ENCODE results near the gene LMF1. TPM values are rescaled to one million over a fixed set of nuclear protein-coding genes. Genes with fewer than 3 reads are reported as not detected.

Gene LMF1
- total RNA-seq, 1 experiment from 2014 or later = 29.9 TPM

GRCh38 chr16:930511-930910 is 40.3 kb downstream of the LMF1 start:
- no peak for DNase-seq (ENCODE audit: low read depth)

GRCh38 chr16:930076-930475 is 40.7 kb downstream of the LMF1 start:
- DNase-seq (ENCODE audit: low read depth) = no peak

- no peak for DNase-seq (ENCODE audit: low read depth)
Observed at GRCh38 chr16:929227-930073, 41.3 kb downstream of the LMF1 start.

GRCh38 chr16:928526-928925 is 42.3 kb downstream of the LMF1 start:
- no peak for DNase-seq (ENCODE audit: low read depth)

- no peak for DNase-seq (ENCODE audit: low read depth)
Observed at GRCh38 chr16:927931-928330, 42.9 kb downstream of the LMF1 start.

- DNase-seq (ENCODE audit: low read depth) = no peak
Observed at GRCh38 chr16:927406-927805, 43.4 kb downstream of the LMF1 start.

- DNase-seq (ENCODE audit: low read depth) = no peak
Observed at GRCh38 chr16:926715-927114, 44.1 kb downstream of the LMF1 start.

- no peak for DNase-seq (ENCODE audit: low read depth)
Observed at GRCh38 chr16:924806-925205, 46.0 kb downstream of the LMF1 start.

- no peak for DNase-seq (ENCODE audit: low read depth)
Observed at GRCh38 chr16:924063-924462, 46.7 kb downstream of the LMF1 start.

- DNase-seq (ENCODE audit: low read depth) = no peak
Observed at GRCh38 chr16:923184-923583, 47.6 kb downstream of the LMF1 start.

GRCh38 chr16:922051-922450 is 48.7 kb downstream of the LMF1 start:
- no peak for DNase-seq (ENCODE audit: low read depth)

- no peak for DNase-seq (ENCODE audit: low read depth)
Observed at GRCh38 chr16:921321-921905, 49.4 kb downstream of the LMF1 start.

- peak; percentile 32 for DNase-seq (ENCODE audit: low read depth)
Observed at GRCh38 chr16:920717-921116, 50.1 kb downstream of the LMF1 start.

GRCh38 chr16:920051-920681 is 50.6 kb downstream of the LMF1 start:
- DNase-seq (ENCODE audit: low read depth) = peak; percentile 39

GRCh38 chr16:919658-920050 is 51.1 kb downstream of the LMF1 start:
- DNase-seq (ENCODE audit: low read depth) = no peak

- DNase-seq (ENCODE audit: low read depth) = no peak
Observed at GRCh38 chr16:918741-919657, 51.8 kb downstream of the LMF1 start.

- no peak for DNase-seq (ENCODE audit: low read depth)
Observed at GRCh38 chr16:918068-918467, 52.7 kb downstream of the LMF1 start.

GRCh38 chr16:917591-918061 is 53.2 kb downstream of the LMF1 start:
- DNase-seq (ENCODE audit: low read depth) = no peak

GRCh38 chr16:916035-916799 is 54.6 kb downstream of the LMF1 start:
- no peak for DNase-seq (ENCODE audit: low read depth)

- no peak for DNase-seq (ENCODE audit: low read depth)
Observed at GRCh38 chr16:915546-915945, 55.2 kb downstream of the LMF1 start.

- DNase-seq (ENCODE audit: low read depth) = peak; percentile 5
Observed at GRCh38 chr16:914440-914839, 56.3 kb downstream of the LMF1 start.

Data from LHCN-M2 (cell line).